Esophagus muscularis mucosa (tissue), 4 donors: ENCODE results near the gene DBP.
"Not testable (repeated sequence)": the region's sequence is repeated elsewhere in the genome, so short reads cannot be mapped to it uniquely, and the experiment has no call there.

Experiments
- CTCF ChIP-seq, 3 experiments: fragments of 200-600 bp in 2 of 3; fragments of 450-650 bp in 1 of 3; sonication (generic) in 2 of 3; IDR thresholded peaks; one replicate each; pipeline ENCODE4 v1.5.1; 2017 to 2019; ENCODE audit warnings: antibody characterized with exemption in 3 of 3, mild to moderate bottlenecking in 2 of 3, moderate library complexity in 1 of 3
- EP300 ChIP-seq: sonication (generic); formaldehyde crosslinking; IDR thresholded peaks from one replicate; pipeline ENCODE4 v1.6.1; 2017; ENCODE audit warnings: antibody characterized with exemption
- POLR2A ChIP-seq: fragments of 450-650 bp; IDR thresholded peaks from one replicate; pipeline ENCODE4 v1.6.1; 2017; ENCODE audit warnings: antibody characterized with exemption, moderate library complexity, mild to moderate bottlenecking, low read depth
- POLR2AphosphoS5 ChIP-seq, 2 donors: sonication (generic); formaldehyde crosslinking; IDR thresholded peaks; one replicate each; pipeline ENCODE4 v1.6.1; 2017; ENCODE audit warnings: antibody characterized with exemption in 2 of 2

- TF ChIP-seq CTCF (IDR thresholded peaks at IDR 0.05); POLR2A; POLR2AphosphoS5 (IDR thresholded peaks at IDR 0.05); EP300: not testable (repeated sequence)
These were observed 20.6 kb upstream of the DBP start for GRCh38 chr19:48657828-48658227.
